GM12874 (cell line): Measurements from ENCODE around the gene RAB9A.
A peak's percentile ranks its signal among the peaks of the same experiment; 100 is the strongest.

ENCODE experiments used
- TF ChIP-seq, protein P1 (sequence below): IDR thresholded peaks from 2 replicates; pipeline ENCODE4 v1.5.1; 2011; ENCODE audit warnings: low read depth, mild to moderate bottlenecking, control low read depth, low read length, moderate library complexity; ENCODE audit not compliant: insufficient read depth

The RAB9A gene

DNA sequence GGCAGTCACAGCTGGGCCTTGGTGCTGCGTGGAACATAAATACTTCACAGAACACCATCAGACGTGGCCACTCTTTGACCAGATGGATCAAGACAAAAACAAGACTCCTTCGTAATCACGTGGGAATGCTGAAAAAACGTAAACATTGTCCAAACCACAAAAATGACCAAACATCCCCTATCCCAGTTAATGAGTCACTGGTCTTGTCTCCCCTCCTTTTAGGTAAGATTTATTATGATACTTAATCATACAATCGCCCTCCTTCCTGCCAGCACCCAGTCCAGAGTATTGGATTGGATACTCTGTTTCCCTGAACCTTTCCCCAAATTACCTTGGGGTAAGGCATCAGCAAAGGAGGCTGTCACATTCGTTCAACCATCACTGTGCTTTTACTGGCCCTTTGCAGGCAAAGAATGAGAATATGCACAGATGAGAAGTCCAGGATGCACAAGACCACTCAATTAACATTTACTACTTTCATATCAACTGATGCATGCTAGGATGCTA is 36.6 kb upstream of the RAB9A start:
- TF ChIP-seq, protein P1, sequence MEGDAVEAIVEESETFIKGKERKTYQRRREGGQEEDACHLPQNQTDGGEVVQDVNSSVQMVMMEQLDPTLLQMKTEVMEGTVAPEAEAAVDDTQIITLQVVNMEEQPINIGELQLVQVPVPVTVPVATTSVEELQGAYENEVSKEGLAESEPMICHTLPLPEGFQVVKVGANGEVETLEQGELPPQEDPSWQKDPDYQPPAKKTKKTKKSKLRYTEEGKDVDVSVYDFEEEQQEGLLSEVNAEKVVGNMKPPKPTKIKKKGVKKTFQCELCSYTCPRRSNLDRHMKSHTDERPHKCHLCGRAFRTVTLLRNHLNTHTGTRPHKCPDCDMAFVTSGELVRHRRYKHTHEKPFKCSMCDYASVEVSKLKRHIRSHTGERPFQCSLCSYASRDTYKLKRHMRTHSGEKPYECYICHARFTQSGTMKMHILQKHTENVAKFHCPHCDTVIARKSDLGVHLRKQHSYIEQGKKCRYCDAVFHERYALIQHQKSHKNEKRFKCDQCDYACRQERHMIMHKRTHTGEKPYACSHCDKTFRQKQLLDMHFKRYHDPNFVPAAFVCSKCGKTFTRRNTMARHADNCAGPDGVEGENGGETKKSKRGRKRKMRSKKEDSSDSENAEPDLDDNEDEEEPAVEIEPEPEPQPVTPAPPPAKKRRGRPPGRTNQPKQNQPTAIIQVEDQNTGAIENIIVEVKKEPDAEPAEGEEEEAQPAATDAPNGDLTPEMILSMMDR, result no peak

DNA sequence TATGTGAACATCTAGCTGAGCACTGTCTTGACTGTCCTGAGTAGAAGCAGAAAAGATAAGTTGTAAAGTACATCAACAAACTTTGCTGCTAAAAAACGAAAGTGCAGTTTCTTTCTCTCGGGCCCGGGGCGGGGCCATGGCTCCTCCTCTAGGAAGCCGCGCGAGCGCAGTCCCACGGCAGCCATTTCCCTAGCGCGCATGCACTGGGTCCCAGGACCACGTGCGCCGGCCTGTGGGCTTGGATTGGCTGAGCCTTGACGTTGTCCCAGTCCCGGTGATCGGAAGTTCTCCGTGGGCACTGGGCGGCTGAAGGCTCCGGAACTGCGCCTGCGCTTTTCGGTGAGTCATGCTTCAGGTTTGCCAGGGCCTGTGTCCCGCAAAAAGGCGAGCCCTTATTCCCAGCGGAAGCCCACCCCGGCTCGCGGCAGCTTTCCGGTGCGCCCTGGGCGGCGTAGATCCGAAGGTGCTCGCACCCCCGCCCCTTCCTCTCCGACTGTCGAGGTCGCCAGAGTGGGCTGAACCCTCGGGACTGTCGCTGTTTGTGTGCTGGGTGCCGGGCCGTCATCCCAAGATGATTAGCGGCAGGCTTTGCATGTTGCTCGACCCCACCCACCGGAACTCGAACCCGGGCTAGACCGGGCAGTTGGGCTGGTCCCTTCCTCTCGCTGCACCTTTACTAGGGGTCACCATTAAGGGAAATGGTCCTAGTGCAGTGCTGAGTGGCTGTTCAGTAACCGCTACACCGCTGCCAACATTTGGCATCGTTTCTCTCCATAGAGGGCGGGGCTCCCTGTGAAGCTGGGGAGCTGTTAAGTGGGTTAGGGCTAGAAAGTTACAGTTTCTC is 35.9 kb upstream of the RAB9A start, which contains the start of gene TCEANC:
Gene TCEANC, plus strand, starts transcription at position 292 of the 844 bp plus-strand sequence. CDS start 9,368 bp downstream, outside the sequence.
- TF ChIP-seq, protein P1, result no peak

DNA sequence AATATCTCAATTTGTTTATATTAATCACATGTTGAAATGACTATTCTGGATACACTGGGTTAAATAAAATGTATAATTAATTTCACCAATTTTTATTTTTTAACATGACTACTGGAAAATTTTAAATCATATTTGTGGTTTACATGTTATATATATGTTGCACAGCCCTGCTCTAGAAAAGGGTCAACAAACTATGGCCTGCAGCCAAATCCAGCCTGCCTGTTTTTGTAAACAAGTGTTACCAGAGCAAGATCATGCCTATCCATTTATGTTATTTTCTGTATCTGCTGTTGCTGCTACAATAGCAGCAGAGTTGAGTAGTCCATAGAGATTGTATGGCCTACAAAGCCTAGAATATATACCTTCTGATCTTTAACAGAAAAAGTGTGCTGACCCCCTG is 34.8 kb upstream of the RAB9A start:
- TF ChIP-seq, protein P1, result no peak

DNA sequence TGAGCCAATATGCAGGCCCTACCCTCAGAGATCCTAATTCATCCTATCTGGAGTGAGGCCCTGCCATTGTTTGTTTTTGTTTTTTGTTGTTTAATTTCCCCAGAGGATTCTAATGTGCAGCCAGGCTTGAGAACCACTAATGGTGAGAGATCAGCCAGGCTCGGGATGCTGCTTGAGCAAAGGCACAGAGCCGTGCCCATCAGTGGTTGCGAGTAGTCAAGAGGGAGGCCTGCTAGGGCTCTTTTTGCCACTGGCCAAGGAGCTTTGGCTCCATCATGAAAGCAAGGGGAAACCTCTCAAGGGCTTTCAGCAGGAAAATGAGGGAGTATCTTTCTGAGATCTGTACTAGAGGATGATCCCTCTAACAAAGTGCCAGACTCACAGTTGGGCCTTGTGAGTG is 33.3 kb upstream of the RAB9A start:
- TF ChIP-seq, protein P1, result no peak

DNA sequence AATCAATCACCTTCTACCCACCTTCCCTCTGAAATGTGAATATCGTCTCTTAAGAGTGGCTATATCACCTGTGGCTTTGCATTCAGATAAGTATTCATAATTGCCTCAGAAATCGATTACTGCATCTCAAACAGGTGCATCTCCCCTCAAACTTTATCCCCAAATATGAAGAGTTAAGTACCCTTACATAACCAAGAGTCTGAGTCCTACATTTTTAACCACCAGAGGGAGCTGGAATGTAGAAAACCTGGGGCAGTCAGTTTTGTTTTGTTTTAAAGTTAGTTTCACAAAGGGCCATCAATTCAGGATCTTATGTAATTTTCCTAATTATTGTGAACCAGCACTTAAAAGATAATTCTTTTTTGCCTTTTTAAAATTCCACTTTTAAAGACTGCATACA is 30.3 kb upstream of the RAB9A start:
- TF ChIP-seq, protein P1, result peak; percentile 21; the same call in 1 of the 2 replicates

DNA sequence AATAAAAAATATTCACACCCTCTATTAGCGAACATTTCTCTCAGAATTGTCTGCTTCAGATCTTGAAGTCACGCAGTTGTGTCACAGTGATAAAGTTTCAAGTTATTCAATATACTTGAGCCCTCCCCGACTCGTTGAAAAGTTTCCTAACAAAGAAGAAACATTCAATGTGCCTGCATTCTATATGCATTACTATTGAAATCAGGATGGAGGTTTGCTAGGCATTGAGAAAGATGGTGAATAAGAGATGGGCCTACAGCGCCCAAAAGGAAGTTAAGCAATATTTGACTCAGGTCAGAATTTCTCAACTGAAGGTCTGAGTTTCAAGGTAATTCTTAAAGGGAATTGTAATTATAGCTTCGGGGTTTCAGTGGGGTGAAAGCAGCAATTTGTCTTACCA is 29.9 kb upstream of the RAB9A start:
- TF ChIP-seq, protein P1, result no peak

DNA sequence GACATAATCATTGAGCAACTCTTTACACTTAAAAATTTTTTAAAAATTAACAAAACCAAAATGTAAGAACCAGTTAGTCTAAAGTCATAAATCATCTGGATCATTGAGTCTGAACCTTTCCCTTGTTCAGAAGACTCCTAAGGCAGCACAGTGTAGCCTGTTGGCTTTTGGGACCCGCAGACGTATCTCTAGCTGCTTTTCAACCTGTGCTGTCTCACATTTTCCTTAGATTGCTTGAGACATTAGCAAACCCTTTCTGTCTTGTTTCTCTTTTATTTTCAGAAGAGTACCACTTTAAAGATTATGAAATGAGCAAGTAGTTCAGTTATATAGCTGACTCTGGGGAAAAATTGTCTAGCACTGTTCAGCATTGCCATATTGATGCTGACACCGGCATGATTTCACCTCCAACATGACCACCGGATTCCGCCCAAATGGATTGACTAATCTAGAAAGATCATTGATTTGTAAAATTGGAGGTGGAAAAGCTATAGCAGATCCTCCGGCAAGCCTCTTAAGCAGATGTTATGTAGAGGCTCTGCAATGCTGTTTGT is 27.1 kb upstream of the RAB9A start:
- TF ChIP-seq, protein P1, result no peak
